GM18502 (cell line): ENCODE results near the gene TOR4A.

Source experiments
- ATAC-seq: cut with Tn5 transposase; IDR thresholded peaks from one replicate; pipeline ENCODE4 v1.9.1; 2021; ENCODE audit warnings: mild to moderate bottlenecking; ENCODE audit not compliant: unreplicated experiment, poor library complexity

Gene TOR4A

GRCh38 chr9:137293094-137293481 lies 15.6 kb downstream of the TOR4A start:
- no peak for ATAC-seq

DNA sequence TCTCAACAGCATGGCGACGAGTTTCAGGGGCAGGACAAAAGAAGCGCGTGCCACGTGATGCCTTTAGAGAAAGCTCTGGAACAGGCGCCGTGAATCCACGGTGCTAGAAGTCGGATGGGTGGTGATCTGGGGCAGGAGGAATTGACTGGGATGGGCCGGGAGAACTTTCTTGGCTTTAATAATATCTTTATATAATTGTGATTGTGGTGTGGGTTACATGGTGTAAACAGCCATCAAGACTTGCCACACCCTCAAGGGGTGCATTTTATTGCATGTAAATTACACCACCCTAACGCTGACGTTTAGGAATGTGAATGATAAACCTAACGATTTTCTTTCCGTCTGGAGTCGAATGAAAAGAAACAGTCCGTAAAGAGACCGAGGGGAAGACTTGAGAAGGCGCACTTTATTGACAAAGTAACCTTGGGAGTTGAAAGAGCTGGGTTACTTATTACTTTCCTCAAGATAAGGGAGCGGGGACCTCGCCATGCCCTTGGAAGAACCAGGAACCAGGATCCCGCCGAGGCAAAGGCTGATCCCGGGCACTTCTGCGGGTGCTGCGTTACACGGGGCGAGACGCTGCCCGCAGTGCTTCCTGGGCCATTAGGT lies 16.1 kb downstream of the TOR4A start:
- ATAC-seq: no peak

GRCh38 chr9:137294091-137294680 lies 16.7 kb downstream of the TOR4A start:
- ATAC-seq: no peak

DNA sequence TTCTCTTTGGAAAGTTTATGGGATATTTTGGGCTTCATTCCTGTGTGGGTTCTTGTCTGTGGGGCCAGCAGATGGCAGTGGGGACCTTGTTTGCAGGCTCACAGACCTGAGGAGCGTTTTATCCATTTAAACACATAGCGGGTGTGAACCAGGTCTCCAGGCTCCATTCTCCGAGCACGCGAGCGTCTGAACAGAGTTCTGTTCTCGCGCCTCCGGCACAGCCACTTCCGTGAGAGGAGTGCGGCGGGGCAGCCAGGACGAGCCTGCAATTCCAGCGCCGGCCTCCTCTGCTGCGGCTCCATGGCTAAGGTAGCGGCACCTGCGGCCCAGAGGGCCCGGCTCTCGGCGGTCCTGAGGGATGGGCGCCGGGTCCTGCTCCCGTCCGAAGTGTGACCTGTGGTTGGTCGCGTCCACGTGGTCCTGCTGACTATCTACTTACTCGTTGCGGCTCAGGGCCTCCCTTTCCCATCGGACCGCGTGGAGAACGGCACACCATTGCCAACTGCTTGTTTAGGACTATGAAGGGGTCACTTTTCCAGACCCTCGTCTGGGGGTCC lies 17.2 kb downstream of the TOR4A start:
- ATAC-seq: peak; percentile 16

DNA sequence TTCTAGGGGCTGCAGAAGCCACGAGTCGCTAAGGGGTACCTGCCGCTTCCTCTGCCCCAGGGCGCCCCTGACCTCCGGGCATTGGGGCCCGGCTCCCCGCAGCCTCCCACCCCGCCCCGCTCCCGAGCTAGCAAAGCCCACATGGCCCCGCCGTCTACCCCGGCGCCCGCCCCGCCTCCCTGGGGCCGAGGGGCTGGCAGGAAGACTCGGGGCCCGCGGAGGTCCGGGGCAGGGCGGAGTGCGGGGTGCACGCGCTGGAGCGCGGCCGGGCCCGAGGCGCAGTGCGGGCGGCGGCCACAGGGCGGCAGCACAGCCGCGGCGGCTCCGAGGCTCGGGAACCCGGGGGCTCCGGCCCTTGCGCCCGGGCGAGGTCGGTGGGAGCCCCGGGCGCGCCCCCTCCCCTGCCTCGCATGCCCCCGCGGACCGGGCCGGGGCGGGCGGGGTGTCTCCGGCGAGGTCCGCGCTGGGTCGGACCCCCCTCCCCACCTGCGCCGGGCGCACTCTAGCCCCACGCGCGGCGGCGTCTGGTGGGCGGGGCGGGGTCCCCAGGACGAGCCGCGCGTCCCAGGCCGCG lies 17.8 kb downstream of the TOR4A start:
- ATAC-seq: peak; percentile 61

DNA sequence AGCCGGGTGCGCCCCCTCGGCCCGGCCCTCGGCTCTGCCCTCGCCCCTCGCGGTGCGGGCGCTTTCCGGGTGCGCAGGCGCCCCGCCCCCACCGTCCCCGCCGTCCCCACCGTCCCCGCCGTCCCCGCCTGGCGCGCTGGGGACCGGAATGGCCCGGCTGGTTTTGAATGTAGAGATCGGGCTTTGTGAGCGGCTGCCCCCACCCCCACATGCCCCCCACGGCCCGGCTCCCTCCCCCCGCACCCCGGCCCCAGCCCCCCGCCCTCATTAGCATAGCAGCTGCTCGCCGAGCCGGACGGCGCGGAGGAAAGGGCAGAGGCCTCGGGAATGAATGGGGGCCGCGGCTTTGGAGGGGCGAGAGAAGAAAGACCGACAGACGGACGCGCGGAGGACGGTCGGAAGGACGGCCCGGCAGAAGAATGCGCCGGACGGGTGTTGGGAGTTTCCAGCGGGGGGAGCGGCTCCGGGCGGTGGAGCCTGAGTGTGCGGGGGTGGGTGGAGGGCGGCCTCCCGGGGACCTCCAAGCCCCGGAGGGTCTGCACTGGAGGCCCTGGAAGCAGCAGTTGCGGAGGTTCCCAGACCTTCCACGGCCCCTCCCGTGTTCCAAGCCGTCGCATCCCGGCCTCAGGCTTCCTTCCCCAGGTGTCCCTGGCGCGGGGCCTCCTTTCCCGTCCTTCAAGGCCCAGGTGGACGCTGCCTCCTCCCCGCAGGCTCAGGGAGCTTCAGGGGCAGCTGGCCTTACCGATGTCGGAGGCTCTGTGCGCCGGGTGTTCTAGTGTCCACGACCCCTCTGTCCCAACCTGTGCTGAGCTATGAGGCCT lies 18.5 kb downstream of the TOR4A start:
- ATAC-seq: no peak

DNA sequence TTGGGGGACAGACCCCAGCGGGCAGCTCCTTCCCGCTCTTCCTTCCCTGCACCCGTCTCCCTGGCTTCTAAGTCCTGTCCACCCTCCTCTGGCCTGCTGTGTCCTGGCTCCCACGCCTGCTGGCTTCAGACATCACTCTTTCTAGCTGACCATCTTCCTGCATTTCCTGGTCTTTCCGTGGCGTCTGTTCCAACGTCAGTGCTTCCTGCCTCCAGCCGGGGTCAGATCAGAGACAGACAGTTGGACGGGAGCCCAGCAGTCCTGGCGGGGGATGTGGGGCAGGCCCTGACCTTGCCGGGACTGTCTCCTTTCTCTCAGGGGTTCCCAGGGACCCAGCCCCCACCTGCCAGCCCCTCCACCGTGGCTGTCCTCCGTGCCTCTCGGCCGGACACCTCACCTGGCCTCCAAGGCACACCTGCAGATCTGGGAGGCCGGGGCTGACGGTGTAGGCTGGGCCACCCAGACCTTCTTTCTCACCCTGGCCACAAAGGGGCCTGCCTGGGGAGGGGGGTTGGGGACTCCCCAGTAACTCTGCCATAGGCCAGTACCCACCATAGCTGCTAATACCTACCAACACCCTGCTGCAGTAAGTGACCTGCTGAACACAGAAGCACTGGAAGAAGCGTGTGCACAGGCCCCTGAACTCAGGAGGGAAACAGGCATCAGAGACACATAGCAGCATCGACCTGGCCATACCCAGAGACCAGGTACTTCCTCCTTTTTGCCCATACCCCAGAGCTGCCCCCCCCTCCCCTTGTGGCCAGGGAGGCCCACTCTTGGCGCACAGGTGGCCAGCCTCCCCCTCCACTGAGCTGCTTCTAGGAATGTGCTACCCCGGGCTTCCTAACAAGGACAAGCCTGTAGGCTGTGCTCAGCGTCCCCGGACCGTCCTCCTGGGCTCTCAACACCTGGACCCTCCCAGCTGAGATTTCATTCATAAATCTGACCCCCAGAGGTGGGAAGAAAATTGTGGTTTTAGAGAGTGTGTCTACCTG lies 19.4 kb downstream of the TOR4A start:
- ATAC-seq: no peak

GRCh38 chr9:137297966-137298365 lies 20.4 kb downstream of the TOR4A start:
- no peak for ATAC-seq

- ATAC-seq: no peak
Measured at GRCh38 chr9:137298401-137299202, 21.1 kb downstream of the TOR4A start.

GRCh38 chr9:137299203-137299565 lies 21.7 kb downstream of the TOR4A start:
- no peak for ATAC-seq

DNA sequence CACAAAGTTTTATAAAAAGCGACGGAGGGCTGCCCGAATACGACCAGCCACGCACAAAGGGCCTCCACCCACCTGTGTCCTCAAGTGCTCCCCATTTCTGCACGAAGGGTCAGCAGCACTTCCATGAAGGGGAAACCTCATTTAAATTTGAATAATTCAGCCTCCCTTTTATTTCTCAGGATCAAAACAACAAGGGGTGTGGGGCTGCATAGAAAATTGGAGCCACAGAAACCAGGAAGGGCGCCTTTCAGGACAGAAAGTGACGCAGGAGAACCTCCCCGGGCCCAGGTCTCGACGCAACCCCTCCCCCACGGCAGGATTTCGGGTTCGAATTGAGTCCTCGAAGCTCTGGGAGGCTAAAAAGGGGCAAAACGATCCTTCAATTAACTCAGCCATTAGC lies 22.4 kb downstream of the TOR4A start:
- ATAC-seq: no peak

DNA sequence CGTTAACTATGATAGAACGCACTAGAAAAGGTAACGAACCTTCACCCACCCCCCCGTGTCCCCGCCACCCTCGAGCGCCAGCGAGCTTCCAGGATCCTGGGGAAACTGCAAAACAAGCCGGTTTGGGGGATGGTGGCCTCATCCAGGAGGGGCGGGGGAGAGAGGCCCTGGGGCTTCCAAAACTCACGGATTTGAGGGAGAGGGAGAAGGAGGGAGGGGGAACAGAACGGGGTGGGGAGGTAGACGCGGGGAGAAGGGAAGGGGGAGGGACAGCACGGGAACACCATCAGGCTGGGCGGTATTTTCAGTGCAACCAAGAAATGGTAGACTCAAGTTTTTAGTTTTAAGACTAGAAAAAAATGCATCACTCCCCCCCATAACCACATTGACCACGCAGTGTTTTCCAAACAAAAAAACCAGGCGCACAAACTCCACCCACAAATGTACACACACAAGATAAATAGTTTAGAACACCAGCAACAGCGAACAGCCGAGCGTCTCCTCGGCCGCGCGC lies 23.1 kb downstream of the TOR4A start:
- ATAC-seq: no peak

DNA sequence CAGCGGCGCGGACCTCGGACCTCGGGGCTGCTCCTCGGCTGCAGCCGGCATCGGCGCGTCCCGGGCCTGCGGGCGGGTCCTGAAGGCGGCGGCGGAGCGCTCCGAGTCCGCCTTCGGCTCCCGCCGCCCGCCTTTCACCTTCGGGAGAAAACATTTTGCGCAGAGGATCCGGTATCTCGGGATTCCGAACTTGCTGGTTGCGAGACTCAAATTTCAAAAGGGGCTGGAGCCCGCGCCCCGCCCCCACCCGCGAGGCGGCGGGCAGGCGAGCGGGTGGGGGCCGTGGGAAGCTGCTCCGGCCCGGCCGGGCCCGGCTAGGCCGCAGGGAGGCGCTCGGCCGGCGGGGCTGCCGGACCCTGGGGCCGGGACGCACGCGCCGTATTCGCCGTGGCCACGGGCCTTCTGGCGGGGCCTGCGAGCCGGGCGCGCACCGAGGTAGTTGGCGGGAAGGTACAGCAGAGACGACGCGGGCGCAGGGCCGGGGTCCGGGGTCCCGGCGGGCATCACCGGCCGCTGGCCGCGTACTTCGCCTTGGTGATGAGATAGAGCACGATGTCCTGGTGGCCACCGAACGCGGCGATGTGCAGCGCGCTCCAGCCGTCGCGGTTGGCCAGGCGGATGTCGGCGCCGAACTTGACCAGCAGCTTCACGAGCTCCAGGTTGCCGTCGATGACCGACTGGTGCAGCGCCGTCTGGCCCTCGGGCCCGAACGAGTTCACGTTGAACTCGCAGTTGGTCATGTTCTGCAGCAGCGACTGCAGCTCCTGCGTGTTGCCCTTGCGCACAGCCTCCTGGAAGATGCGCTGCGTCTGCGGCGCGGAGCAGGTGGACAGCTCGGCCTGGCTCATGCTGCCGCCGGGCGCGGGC lies 23.8 kb downstream of the TOR4A start:
- ATAC-seq: peak; percentile 15

- peak; percentile 73 for ATAC-seq
Measured at GRCh38 chr9:137302118-137302448, 24.6 kb downstream of the TOR4A start, which contains the start of gene NRARP. Gene NRARP, minus strand, starts transcription at chr9:137302271. Its CDS starts 343 bp downstream, at chr9:137301928.

DNA sequence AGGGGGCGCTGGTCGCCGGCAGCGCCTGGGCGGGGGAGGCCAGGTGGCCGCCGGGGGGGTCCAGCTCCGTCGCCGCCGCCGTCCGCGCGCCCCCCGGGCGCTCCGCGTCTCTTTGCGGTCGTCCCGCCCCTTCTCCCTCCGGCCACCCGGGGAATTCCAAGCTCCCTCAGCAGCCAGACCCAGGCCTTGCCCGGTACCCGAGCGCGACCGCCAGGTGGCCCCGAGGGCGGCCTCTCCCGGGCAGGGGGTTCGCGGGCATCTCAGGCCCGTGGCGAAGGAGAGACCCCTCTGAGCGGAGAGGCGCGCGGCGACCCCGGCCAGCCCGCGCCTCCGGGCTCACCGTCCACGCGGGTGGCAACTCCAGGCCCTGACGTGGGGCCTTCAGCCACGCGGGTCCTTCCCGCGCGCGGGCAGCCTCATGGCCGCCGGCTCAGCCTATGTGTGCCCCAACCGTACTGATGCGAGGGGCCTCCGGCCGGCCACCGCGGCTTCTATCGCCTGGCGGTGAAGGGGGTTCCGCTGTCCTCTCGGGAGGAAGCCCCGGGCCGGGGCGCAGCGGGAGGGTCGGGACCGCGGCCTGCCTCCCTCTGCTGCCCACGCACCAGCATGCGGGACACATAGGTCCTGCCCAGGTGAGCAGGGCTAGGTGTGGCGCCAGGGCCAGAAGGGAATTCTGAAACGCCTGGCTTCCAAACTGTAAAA lies 25.1 kb downstream of the TOR4A start:
- peak; percentile 50 for ATAC-seq

DNA sequence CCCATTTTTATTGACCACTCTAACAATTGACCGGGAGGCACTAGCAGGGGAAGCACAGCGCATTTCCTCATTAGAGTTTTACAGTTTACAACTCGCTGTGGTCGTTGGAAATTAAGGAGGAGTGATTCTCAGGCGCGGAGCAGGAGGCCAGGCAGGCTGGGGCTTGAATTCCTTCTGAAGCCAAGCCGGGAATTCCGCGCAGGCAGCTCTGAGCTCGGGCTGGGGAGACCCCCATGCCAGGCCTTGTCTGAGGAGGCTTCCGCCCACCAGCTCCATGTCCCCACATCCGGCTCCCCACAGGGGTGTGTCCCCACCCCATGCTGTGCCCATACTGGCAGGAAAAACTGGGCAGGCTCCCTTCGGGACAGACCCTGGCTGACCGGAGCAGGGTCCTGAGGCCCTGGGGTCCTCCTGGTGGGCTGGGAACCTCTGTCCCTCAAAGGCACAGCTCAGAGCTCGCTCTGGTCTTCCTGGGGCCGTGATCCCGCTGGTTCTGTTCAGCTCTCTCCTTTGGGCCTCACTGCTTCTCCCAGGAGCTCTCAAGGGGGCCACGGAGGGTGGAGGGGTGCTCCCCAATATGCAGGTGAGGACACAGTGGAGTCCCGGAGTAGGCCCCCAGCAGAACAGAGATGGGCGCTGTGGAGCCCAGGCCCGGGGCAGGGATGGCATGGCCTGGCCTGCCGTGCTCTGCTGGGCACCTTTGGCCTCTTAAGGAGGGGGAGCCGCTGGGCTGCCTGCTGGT lies 25.8 kb downstream of the TOR4A start:
- ATAC-seq: no peak
